SK-N-SH (cell line): Measurements from ENCODE around the gene CD163L1. TPM values are rescaled to one million over a fixed set of nuclear protein-coding genes. Genes with fewer than 3 reads are reported as not detected.

ENCODE experiments used
- CTCF ChIA-PET: fragments of 300-600, 350-600 bp; formaldehyde crosslinking; extraction: SDS; loops from one replicate; lab custom pipeline; 2021; lab: Yijun Ruan, JAX
- POLR2A ChIA-PET: fragments of 350-600 bp; sonication (Branson Sonifier 250); formaldehyde crosslinking; extraction: SDS; loops from one replicate; lab custom pipeline; 2020; ENCODE audit warnings: antibody characterized with exemption, inconsistent platforms; lab: Yijun Ruan, JAX
- DNase-seq: peaks from one replicate; pipeline ENCODE4 v3.0.0; 2012
- H2AFZ ChIP-seq: fragments of 200-600 bp; sonication (generic); 2 replicates; pipeline ENCODE4 v1.8.1; 2016; ENCODE audit warnings: antibody characterized with exemption, mild to moderate bottlenecking, low read depth
- H3F3A ChIP-seq: fragments of 200-600 bp; sonication (generic); replicated peaks from 2 replicates; pipeline ENCODE3; 2016; ENCODE audit warnings: antibody characterized with exemption, mild to moderate bottlenecking; ENCODE audit not compliant: insufficient read depth
- H3K27ac ChIP-seq, 2 experiments: fragments of 200-500 bp in 1 of 2; fragments of 200-600 bp in 1 of 2; sonication (Bioruptor generic) in 1 of 2; sonication (generic), shearing (Covaris generic) in 1 of 2; 2 replicates each; pipeline versions ENCODE4 v1.5.1 to v1.6.1; 2014 to 2016; ENCODE audit warnings: low read depth in 2 of 2, inconsistent platforms in 1 of 2, low read length in 1 of 2, mild to moderate bottlenecking in 1 of 2, mixed read lengths in 1 of 2
- H3K27me3 ChIP-seq: fragments of 200-600 bp; sonication (generic), shearing (Covaris generic); 2 replicates; pipeline ENCODE4 v1.6.1; 2016; ENCODE audit warnings: mixed run types; ENCODE audit not compliant: insufficient read depth
- H3K36me3 ChIP-seq, 2 experiments: fragments of 200-500 bp in 1 of 2; fragments of 200-600 bp in 1 of 2; sonication (Bioruptor generic) in 1 of 2; sonication (generic) in 1 of 2; replicated peaks in 1 of 2; 2 replicates each; pipeline versions ENCODE3 to v1.5.1; 2014 to 2016; ENCODE audit warnings: low read length in 1 of 2, mild to moderate bottlenecking in 1 of 2; ENCODE audit not compliant: insufficient read depth in 2 of 2, control insufficient read depth in 1 of 2
- H3K4me1 ChIP-seq, 2 experiments: fragments of 200-500 bp in 1 of 2; fragments of 200-600 bp in 1 of 2; sonication (Bioruptor generic) in 1 of 2; sonication (generic), shearing (Covaris generic) in 1 of 2; 2 replicates each; pipeline versions ENCODE4 v1.5.1 to v1.6.1; 2014 to 2016; ENCODE audit warnings: low read depth in 1 of 2, low read length in 1 of 2, mixed run types in 1 of 2; ENCODE audit not compliant: insufficient read depth in 2 of 2, control insufficient read depth in 1 of 2
- H3K4me2 ChIP-seq: fragments of 200-600 bp; sonication (generic), shearing (Covaris generic); 2 replicates; pipeline ENCODE4 v1.6.1; 2017; ENCODE audit warnings: mixed run types
- H3K4me3 ChIP-seq, 2 experiments: fragments of 200-500 bp in 1 of 2; fragments of 200-600 bp in 1 of 2; sonication (Bioruptor generic) in 1 of 2; sonication (generic), shearing (Covaris generic) in 1 of 2; 2 replicates each; pipeline versions ENCODE4 v1.5.1 to v1.8.1; 2014 to 2016; ENCODE audit warnings: low read depth in 2 of 2, inconsistent platforms in 1 of 2, low read length in 1 of 2, mild to moderate bottlenecking in 1 of 2, mixed read lengths in 1 of 2, moderate library complexity in 1 of 2
- H3K79me2 ChIP-seq: fragments of 200-600 bp; sonication (generic); 2 replicates; pipeline ENCODE4 v1.8.1; 2017; ENCODE audit warnings: mild to moderate bottlenecking; ENCODE audit not compliant: insufficient read depth
- H3K9ac ChIP-seq: fragments of 200-600 bp; sonication (generic); 2 replicates; pipeline ENCODE4 v1.6.1; 2017; ENCODE audit warnings: mixed run types
- H3K9me2 ChIP-seq: fragments of 200-600 bp; sonication (generic); 2 replicates; pipeline ENCODE4 v1.6.1; 2017; ENCODE audit warnings: mixed run types
- H3K9me3 ChIP-seq: fragments of 200-600 bp; sonication (generic); 2 replicates; pipeline ENCODE4 v1.6.1; 2017; ENCODE audit warnings: mixed run types, mild to moderate bottlenecking, moderate library complexity
- H4K20me1 ChIP-seq: fragments of 200-600 bp; sonication (generic); 2 replicates; pipeline ENCODE4 v1.6.1; 2017; ENCODE audit warnings: mild to moderate bottlenecking, mixed run types; ENCODE audit not compliant: insufficient read depth
- CHD2 ChIP-seq: fragments of 150-350 bp; IDR thresholded peaks from 2 replicates; pipeline ENCODE4 v1.6.1; 2018; ENCODE audit warnings: low read length; ENCODE audit not compliant: partially characterized antibody
- EP300 ChIP-seq, 2 experiments: IDR thresholded peaks; 2 replicates each; pipeline versions ENCODE4 v1.4.0 to v1.6.1; 2012; ENCODE audit warnings: borderline replicate concordance in 1 of 2, low read depth in 1 of 2, low read length in 1 of 2
- FOXJ3 ChIP-seq: sonication (generic); formaldehyde crosslinking; IDR thresholded peaks from 2 replicates; pipeline ENCODE4 v1.5.1; 2020; ENCODE audit warnings: mild to moderate bottlenecking, missing genetic modification reagents
- FOXM1 ChIP-seq: IDR thresholded peaks from 2 replicates; pipeline ENCODE4 v1.4.0; 2012; ENCODE audit warnings: low read depth, mild to moderate bottlenecking
- GABPA ChIP-seq: IDR thresholded peaks from 2 replicates; pipeline ENCODE4 v1.4.0; 2012; ENCODE audit warnings: low read depth, mild to moderate bottlenecking
- MAX ChIP-seq: IDR thresholded peaks from 2 replicates; pipeline ENCODE4 v1.4.0; 2012; ENCODE audit warnings: low read depth
- MXI1 ChIP-seq: IDR thresholded peaks from 2 replicates; pipeline ENCODE4 v1.6.1; 2012; ENCODE audit warnings: mild to moderate bottlenecking, low read depth, low read length, improper control_type of control experiment
- PBX3 ChIP-seq: IDR thresholded peaks from 2 replicates; pipeline ENCODE4; 2012
- RAD21 ChIP-seq: IDR thresholded peaks from 2 replicates; pipeline ENCODE4 v1.6.1; 2012; ENCODE audit warnings: mild to moderate bottlenecking, low read length
- RFX5 ChIP-seq: IDR thresholded peaks from 2 replicates; pipeline ENCODE4 v1.6.1; 2012; ENCODE audit warnings: mild to moderate bottlenecking, improper control_type of control experiment, low read length
- RXRA ChIP-seq: IDR thresholded peaks from 2 replicates; pipeline ENCODE4 v1.4.0; 2012; ENCODE audit warnings: low read depth, mild to moderate bottlenecking, borderline replicate concordance
- SMC3 ChIP-seq: IDR thresholded peaks from 2 replicates; pipeline ENCODE4 v1.6.1; 2012; ENCODE audit warnings: low read depth, low read length, improper control_type of control experiment
- TCF12 ChIP-seq: IDR thresholded peaks from 2 replicates; pipeline ENCODE4 v1.4.0; 2012
- USF1 ChIP-seq: IDR thresholded peaks from 2 replicates; pipeline ENCODE4 v1.4.0; 2012; ENCODE audit warnings: low read depth, borderline replicate concordance
- USF2 ChIP-seq: fragments of 150-350 bp; IDR thresholded peaks from 2 replicates; pipeline ENCODE4 v1.6.1; 2017; ENCODE audit warnings: antibody characterized with exemption, low read length, low read depth, borderline replicate concordance
- WGBS: methylation state at CpG from one replicate; pipeline ENCODE4 v1.1.6; 2017; ENCODE audit warnings: low lambda C conversion rate; 5-methylcytosine and 5-hydroxymethylcytosine counted together
- polyA plus RNA-seq, 3 experiments: library from polyadenylated mRNA; depleted of rRNA; stranded (reverse); fragments of >200 nt; gene quantifications; 2 replicates each; pipeline ENCODE4 v1.2.3, GENCODE V29; 2012
- TF ChIP-seq, protein P1 (sequence below): IDR thresholded peaks from 2 replicates; pipeline ENCODE4 v1.6.1; 2012; ENCODE audit warnings: mild to moderate bottlenecking, low read depth, low read length, moderate library complexity

CD163L1 gene
- polyA plus RNA-seq, 1 of the 3 experiments (the other 2 are of a cell fraction) = 0.25 TPM

DNA sequence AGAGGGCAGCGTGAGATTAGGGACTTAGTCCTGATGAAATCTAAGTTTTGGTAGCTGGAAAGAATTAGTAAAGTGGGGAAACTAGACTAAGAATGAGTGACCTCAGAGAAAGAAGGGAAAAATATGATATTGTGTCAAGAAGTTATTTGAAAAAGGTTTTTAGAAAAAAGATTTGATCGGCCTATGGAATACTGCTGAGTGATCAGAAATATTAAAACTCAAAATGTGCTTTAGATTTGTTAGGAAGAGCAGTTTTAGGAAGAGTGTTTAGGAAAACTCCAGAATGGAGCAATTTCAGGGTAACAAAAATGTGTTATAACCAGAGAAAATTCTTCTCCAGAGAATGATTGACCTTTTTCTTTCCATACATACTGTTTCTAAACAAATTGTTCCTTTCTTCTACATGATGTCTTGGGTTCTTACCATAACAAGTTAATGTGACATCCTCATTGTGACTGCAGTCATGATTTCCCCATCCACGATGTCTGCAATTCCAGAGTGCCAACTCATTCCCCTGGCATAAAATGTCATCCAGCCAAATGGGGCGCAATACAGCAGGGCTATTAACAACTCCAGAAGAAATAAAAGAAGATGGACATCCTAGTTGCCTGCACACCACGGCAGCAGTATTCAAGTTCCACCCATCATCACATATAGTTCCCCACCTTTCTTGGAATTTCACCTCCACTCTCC, 11.8 kb downstream of the CD163L1 start:
- Histone ChIP-seq H3K4me2 (peak overlapping the region; percentile 41; the same call in 1 of the 2 replicates), H3K4me3 (no peak overlapping the region), H2AFZ (peak overlapping the region; percentile 89; the same call in 1 of the 2 replicates), H3K27me3 (no peaks in the 10 kb centered on the region), H3K27ac (peak overlapping the region in 1 of 2 experiments; percentile 76; a peak in 1 of 4 replicates), H3K36me3 (peaks cover 0 to 2% of the 10 kb centered on the region in 2 experiments), H3K9me2 (no peaks in the 10 kb centered on the region), H3K4me1 (peaks cover 0 to 5% of the 10 kb centered on the region in 2 experiments; a peak in 1 of 4 replicates), H3F3A (peaks cover 11% of the 10 kb centered on the region), H4K20me1 (no peaks in the 10 kb centered on the region), H3K9me3 (no peaks in the 10 kb centered on the region), H3K9ac (no peak overlapping the region), H3K79me2 (no peaks in the 10 kb centered on the region)
- DNase-seq = no peak
- WGBS = 27% methylated on average over 5 of the region's 5 CpGs
- POLR2A ChIA-PET = no interaction called here
- no peak for TF ChIP-seq RXRA
- TF ChIP-seq USF1 = no peak
- no peak for TF ChIP-seq CHD2
- no peak for TF ChIP-seq RAD21
- TF ChIP-seq MAX = no peak
- CTCF ChIA-PET = no interaction called here

DNA sequence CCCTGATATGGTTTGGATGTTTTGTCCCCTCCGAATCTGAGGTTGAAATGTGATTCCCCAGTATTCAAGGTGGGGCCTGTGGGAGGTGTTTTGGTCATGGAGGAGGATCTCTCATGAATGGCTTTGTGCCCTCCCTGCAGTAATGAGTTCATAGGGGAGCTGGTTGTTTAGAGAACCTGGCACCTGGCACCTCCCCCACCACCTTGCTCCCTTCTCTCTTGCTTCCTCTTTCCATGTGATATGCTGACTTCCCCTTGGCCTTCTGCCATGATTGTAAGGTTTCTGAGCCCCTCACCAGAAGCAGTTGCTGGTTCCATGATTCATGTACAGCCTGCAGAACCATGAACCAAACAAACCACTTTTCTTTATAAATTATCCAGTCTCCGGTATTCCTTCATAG, 32.6 kb downstream of the CD163L1 start:
- Histone ChIP-seq H2AFZ (no peak overlapping the region), H3K79me2 (no peaks in the 10 kb centered on the region), H3F3A (no peaks in the 10 kb centered on the region), H3K27ac (no peak overlapping the region), H3K9me2 (no peaks in the 10 kb centered on the region), H3K4me1 (no peaks in the 10 kb centered on the region), H3K9me3 (no peaks in the 10 kb centered on the region), H4K20me1 (no peaks in the 10 kb centered on the region), H3K4me2 (no peak overlapping the region), H3K36me3 (no peaks in the 10 kb centered on the region), H3K27me3 (peaks cover 12% of the 10 kb centered on the region; the same call in 1 of the 2 replicates), H3K9ac (no peak overlapping the region), H3K4me3 (no peak overlapping the region)
- ChIA-PET CTCF (no interaction called here), POLR2A (no interaction called here)
- WGBS = 24% methylated on average over 2 of the region's 2 CpGs
- TF ChIP-seq MXI1 = no peak
- no peak for TF ChIP-seq USF2
- no peak for TF ChIP-seq FOXM1
- DNase-seq = no peak

DNA sequence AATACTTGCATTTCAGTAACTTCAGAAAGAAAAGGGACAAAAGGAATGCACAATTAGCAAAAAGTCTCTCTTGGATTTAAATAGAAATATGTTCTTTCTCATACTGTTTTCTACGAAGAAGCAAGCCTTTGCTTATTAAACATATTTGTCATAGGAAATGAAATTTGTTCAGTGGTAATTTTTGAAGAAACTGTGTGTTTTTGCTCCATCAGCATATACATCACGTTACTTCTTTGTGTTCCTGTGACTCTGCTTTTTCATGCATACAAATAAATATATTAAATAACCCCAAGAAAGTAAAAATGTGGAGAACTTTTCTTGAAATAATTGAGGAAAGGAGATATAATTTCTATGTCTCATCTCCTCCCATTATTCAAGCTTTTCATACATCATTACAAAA, 39.7 kb downstream of the CD163L1 start:
- ChIA-PET POLR2A (no interaction called here), CTCF (no interaction called here)
- Histone ChIP-seq H4K20me1 (no peaks in the 10 kb centered on the region), H3K9ac (no peak overlapping the region), H3F3A (peaks cover 4% of the 10 kb centered on the region), H3K27ac (no peak overlapping the region), H3K36me3 (no peaks in the 10 kb centered on the region), H3K9me2 (no peaks in the 10 kb centered on the region), H2AFZ (no peak overlapping the region), H3K4me2 (no peak overlapping the region), H3K9me3 (no peaks in the 10 kb centered on the region), H3K79me2 (no peaks in the 10 kb centered on the region), H3K4me1 (no peaks in the 10 kb centered on the region), H3K27me3 (no peaks in the 10 kb centered on the region; the same call in 1 of the 2 replicates), H3K4me3 (no peak overlapping the region)
- 9% methylated on average over 2 of the region's 2 CpGs for WGBS
- DNase-seq = no peak
- TF ChIP-seq, protein P1, sequence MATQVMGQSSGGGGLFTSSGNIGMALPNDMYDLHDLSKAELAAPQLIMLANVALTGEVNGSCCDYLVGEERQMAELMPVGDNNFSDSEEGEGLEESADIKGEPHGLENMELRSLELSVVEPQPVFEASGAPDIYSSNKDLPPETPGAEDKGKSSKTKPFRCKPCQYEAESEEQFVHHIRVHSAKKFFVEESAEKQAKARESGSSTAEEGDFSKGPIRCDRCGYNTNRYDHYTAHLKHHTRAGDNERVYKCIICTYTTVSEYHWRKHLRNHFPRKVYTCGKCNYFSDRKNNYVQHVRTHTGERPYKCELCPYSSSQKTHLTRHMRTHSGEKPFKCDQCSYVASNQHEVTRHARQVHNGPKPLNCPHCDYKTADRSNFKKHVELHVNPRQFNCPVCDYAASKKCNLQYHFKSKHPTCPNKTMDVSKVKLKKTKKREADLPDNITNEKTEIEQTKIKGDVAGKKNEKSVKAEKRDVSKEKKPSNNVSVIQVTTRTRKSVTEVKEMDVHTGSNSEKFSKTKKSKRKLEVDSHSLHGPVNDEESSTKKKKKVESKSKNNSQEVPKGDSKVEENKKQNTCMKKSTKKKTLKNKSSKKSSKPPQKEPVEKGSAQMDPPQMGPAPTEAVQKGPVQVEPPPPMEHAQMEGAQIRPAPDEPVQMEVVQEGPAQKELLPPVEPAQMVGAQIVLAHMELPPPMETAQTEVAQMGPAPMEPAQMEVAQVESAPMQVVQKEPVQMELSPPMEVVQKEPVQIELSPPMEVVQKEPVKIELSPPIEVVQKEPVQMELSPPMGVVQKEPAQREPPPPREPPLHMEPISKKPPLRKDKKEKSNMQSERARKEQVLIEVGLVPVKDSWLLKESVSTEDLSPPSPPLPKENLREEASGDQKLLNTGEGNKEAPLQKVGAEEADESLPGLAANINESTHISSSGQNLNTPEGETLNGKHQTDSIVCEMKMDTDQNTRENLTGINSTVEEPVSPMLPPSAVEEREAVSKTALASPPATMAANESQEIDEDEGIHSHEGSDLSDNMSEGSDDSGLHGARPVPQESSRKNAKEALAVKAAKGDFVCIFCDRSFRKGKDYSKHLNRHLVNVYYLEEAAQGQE = no peak
- no peak for TF ChIP-seq GABPA
- no peak for TF ChIP-seq RFX5
- no peak for TF ChIP-seq TCF12
- TF ChIP-seq FOXJ3 (CRISPR knock-in tag) = no peak
- no peak for TF ChIP-seq SMC3
- no peak for TF ChIP-seq PBX3
- no peak for TF ChIP-seq EP300 (IDR thresholded peaks at IDR 0.05; ENCODE audit: borderline replicate concordance in 1 of 2, low read depth in 1 of 2, low read length in 1 of 2)
